Measurements from ENCODE around the gene ZNF716.
"Not testable (repeated sequence)": the region's sequence is repeated elsewhere in the genome, so short reads cannot be mapped to it uniquely, and the experiment has no call there.

Gene ZNF716

DNA sequence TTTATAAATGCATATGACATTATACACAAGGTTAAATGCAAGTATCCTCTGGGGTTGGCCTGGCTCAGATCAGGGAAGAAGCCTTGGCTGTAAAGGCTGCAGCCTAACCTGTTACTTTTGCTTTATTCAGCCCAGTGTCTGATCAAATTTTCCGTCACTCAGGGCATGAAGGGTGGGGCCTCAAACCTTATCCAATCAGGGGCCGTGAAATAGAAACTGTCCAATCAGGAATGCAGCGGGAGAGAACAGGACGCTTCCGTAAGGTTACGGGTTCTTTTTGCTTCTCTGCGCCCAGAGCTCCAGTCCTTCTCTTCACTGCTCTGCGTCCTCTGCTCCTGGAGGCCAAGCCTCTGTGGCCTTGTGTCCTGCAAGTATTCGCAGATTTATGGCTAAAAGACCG lies at the start of gene ZNF716:
Gene ZNF716 (plus strand): TSS at position 274 of the 400 bp plus-strand sequence. CDS start 112 bp downstream, at position 386.
- no peak for DNase-seq

DNA sequence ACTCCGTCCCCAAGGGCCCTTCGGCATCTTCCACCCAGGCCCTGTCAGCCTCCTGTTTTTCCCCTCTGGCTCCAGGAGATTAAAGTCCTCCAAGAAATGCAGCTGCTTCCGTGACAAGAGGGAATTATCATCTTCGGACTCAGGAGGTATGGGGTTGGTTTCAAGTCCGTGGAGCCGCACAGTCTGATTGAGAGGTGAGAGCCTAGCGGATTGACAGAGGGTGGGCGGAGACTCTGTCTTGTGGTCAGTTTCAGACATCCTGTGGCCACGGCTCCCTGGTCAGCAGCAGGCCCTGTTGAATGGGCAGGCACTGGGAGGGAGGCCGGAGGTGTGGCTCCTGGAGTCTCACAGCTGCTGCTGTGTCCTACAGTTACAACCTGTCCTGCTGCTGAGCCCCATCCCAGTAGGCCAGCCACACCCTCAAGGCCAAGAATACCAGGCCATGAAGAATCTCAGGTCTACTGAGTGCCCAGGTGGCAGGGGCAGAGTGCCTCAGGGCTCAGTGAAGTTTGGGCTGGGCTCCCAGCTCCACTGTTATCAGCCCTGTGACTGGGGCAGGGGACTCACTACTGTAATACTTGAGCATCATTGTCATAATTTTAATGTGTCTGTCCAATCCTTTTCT lies 49.3 kb upstream of the ZNF716 start:
- DNase-seq, result no peak

DNA sequence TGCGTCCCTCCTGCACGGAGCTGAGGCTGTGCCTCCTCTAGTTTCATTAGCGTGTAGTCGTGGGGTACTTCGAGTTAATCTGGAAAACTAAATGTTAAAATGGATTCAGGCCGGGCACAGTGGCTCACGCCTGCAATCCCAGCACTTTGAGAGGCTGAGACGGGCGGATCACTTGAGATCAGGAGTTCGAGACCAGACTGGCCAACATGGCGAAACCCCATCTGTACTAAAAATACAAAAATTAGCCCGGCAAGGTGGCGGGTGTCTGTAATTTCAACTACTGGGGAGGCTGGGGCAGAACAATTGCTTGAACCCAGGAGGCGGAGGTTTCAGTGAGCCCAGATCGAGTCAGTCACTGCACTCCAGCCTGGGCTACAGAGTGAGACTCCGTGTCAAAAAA lies 46.9 kb upstream of the ZNF716 start:
- not testable (repeated sequence) for DNase-seq

DNA sequence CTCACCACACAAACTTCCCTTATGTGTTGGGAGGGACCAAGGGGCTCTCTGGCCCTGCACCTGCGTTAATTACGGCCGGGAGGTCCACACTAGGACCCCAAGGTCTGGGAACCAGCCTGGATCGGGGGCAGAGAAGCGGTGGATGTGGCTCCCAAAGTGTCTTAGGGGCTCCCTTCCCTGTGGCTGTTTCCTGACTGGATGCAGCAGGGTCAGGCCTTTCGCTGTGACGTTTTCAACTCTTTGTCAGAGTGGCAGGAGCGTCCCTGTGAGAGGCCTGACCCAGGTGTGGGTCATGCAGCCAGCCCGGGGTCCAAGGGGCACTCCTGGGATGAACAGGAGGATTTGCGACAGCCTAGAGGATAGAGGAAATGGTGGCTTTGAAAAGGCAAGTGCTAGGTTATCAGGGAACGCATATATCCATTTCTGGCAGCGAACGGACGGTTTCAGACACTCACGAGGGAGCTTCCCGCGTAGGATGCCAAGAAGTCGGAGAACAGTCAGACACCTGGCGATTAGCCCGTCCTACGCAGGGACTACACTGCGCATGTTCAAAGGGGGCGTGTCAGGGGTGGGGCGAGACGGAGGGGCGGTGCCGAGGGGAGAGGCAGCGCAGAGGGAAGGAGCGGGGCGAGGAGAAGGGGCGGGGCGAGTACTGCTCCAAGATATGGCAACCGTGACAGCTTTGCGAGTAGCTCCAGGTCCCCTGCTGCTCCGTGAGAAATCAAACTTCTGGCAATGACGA lies 46.2 kb upstream of the ZNF716 start:
- DNase-seq, result no peak

DNA sequence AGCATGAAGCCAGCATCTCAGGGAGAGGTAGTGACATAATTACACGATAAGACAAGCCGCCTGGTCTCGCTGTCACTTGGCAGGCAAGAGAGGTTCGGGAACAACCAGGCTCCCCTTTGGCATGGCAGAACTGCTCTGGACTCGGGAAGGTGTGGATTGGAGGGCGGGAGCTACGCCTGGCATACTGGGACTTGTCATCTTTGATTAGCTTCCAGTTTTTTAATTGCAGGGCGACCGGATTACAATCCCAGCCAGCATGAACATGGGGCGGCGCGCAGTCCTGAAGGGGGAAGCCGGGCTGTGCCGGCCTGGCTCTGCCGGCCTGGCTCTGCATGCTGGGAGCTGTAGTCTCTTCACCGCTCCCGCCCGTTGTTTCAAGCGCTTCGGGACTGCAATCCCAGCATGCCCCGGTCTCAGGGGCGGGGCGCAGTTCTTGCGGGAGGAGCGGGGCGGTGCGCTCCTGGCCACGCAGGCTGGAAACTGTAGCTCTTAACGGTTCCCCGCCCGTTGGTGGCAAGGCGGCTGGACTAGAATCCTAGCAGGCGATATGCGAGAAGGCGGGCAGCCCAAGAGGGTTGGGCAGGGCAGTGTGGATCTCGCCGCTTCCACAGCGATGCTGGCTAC lies 45.5 kb upstream of the ZNF716 start:
- DNase-seq, result no peak

DNA sequence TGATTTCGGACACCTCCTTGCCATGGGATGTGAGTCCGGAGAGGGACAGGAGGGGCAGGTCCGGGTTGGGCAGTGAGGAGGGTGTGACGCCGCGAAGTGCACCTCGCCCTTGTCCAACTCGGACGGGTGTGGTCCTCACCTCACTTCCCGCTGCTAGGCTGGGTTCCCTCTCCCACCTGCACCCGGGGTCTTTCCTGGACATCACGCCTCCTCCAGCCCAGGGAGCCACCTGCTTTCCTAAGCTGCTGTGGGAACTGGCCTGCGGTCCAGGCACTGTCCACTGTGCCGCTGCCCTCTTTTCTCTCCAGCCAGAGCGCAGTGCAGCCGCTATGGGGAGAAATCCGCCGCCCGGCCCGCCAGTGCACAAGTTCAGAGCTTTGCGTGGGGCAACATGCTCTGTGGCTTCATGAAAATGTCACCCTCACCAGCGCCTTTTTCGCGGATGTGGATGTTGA lies 45.0 kb upstream of the ZNF716 start:
- DNase-seq, result no peak

DNA sequence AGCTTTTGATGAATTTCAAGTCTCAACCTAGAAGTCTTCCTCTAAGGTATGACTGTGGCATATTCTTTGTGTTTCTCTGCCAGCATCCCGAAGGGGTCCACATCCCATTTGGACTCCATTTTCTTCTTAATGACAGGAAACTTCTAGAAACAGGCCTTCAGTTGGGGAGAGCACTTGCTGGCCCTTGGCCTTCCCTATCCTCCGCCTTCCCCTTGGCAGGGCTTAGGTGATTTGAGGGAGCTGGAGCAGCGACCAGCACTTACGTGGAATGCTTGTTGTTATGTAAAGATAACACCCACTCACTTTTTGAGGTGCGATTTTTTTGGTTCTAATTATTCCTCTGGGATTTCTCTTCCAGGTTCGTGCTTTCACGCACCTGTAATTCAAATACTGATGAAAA lies 42.9 kb upstream of the ZNF716 start:
- no peak for DNase-seq

DNA sequence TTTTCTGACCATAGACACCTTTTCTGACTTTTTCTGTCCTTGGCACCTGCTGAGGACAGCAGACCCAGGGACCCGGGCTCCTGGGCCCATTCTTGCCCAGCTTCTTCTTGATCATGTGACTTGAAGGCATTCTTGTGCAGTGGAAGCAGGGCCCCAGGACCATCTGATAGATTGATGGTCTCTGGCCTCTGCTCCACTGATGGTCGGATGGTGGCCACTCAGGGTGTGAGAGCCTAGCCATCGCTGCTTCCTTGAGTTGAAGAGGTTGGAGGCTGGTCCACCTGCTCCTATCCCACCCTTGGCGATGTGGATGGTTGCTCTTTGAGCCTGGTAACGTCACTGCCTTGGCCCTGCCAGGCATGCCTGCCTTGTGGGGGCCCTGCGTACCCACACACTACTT lies 37.8 kb upstream of the ZNF716 start:
- no peak for DNase-seq

DNA sequence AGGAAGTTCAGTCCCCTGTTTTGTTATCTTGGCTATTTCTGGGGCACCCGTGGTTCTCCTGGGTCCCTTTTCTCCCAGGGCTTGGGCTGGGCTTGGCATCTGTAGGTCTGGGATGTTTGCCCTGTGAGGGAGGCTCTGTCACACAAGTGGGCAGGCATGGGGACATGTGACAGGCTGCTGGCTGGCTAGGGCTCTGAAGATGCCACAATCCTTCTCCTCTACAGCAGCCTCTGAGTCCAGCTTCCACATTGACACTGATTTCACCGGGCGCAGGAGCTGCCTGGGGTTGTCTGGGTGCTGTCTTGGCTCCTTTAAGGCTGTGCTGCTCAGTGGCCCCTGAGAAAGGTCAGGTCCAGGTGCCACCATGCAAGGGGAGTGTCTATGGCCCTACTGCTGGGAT lies 37.4 kb upstream of the ZNF716 start:
- no peak for DNase-seq

DNA sequence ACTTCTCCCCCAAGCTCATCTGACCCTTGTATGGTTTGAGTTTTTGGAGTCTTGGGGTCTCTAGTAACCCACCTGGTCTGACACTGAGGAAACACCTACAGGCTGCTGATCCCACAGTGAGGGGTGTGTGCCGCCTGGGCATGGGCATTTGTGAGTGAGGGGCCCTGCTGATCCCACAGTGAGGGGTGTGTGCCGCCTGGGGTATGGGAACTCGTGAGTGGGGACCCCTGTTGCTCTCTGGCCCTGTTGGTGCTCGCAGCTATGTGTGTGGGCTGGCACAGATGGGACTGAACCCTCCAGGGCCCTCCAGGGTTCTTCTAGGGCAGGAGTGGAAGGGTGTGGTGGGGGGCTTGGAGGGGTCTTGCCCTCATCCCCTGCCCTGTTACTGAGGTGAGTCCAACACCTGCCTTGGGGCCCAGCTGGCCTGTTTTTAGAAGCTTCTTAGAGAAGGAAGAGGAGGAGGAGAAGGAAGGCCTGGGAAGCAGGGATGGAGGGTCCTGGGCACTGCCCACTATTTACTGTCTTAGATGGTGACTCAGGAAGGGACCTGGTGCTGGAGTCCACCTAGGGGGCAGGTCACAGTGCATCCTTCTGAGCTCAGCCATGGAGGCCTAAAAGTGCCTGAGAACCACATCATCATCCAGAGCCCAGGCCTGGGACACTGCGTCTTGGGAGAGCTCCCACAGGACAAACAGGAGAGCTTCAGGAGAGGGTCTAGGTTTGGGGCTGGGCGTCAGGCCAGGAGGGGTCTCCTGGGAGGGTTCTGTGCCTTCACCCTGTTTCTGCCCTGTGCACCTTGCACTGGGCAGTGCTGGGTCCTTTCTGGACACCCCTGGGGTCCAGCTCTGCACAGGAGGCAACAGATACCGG lies 36.2 kb upstream of the ZNF716 start:
- no peak for DNase-seq

DNA sequence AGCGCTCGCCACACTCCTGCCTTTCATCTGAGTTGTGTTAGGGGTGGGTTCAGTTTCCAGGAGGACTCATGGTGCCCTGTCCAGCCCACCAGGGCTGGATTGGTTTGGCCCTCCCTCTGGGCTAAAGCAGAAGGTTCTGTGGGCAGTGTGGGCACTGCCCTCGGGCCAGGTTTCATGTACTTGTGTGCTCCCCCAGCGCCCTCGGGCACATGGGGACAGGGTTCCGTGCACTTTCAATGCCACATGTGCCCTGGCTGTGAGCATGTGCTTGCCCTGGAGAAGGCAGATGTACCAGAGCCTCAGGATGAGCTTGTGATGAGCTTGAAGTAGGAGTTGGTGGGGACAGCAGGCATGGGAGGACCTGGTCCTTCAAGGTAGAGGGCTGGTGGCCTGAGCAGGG lies 35.6 kb upstream of the ZNF716 start:
- no peak for DNase-seq

DNA sequence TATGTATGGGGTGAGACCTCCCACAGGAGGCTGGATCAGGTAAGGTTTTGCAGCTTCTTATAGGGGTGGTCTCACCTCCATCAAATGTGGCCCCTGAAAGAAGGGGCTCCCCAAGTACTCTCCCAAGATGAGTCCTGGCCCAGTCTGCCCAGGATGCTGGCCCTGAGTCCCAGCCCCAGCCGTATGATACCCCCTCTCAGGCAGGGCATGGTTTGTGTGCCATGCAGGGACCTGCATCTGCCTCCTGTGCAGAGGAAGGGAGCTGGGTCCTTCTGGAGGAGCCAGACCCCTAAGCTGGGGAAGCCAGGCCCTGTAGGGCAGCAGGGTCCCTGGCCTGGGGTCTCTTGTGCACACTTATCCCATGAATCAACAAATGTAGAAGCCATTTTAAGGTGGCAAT lies 35.1 kb upstream of the ZNF716 start:
- no peak for DNase-seq

DNA sequence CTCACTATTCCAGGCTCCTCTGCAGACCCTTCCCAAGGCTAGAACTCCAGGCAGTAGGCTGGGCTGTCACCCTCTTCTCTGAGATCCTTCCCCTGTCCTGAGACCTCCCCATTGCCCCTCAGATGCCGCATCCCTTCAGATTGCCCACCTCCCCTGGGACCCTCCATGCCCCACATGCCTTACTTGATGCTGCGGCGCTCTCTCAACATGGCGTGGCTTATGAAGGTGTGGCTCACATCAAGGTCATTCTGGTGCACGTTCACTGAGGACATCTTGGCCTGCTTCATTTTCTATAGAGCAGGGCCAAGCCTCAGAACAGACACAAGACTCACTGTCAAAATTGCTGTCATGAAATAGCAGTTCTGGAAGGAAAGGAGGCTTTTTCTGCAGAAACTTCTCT lies 34.7 kb upstream of the ZNF716 start:
- DNase-seq, result no peak

DNA sequence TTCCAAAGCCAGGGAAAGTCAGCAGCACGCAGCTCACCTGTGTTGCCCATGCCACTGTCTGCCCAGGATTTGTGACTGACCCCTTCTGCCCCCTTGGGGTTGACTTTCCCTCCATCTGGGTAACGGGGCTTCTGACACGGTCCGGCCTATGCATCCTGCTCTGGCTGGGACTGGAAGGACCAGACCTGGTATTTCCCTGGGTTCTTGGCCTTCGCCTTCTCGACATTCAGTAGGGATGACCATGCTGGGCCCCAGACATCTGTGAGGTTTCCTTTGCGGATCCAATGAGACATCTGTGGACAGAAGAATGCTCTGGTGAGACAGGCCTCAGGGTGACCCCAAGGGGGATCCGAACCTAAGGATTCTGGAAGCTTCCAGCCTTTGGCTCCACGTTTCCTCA lies 34.2 kb upstream of the ZNF716 start:
- no peak for DNase-seq

DNA sequence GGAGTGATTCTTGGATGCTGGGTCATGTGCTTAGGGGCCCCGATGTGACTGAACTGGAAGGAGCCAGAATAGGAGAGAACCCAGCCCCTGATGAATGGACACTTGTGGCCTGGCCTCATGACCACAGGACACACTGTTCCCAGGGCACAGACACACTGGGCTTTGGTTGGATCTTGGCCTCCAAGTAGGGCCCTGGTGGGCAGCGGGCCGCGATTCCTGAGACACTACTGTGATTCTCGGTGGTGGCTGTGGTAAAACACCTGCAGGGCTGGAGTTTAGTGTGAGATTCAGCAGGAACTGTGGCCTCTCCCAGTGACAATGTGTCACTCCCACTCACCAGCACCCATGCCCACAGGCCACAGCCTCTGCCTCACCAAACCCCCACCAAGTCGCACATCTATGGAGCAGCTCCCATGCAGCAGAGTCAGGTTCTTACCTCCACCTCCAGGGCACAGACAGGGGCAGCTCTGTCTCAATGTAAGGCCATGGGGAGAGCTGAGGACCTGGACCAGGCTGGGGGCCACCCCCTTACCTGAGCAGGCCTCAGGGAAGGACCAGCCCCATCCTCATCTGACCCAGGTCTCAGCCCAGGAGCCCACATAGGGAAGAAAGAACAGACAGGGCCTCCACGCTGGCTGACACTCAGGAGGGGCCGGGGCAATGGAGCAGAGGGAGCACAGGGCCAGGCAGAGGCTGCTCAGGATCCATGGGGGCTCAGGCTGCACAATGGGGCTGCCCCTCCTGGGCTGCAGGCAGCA lies 33.2 kb upstream of the ZNF716 start:
- no peak for DNase-seq

DNA sequence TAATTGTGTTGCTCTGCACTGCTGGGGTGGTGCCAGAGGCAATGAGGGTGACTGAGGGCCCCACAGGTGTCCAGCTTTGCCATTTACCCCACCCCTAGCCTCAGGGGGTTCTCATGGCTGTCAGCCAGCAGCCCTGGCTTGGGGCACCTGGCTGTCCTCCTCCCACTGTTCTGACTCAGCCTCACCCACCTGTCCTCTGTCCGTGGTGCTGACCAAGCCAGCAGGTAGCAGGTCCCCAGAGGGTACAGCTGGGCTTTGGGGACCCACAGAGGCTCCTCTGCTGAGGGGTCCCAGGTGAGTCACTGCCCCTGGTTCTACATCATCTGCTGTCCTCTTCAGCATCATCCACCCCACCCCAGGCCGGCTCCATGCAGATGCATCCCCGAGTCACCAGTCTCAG lies 32.2 kb upstream of the ZNF716 start:
- DNase-seq, result no peak

DNA sequence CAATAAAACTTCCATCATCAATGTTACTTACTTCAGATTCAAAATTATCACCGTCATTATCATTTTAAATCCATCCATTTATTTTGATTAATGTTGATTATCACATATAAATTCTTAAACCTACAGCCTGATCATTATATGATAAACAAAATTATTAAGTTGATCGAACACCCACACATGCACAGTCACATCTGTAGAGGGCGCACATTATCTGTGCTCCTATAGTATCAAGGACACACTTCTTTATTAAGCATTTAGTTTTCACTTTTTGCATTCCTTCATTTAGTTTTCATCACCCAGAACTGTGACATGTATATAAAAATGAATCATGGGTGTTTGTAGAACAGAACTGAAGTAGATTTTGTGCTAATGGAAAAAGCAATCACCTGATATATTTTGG lies 26.2 kb upstream of the ZNF716 start:
- no peak for DNase-seq

DNA sequence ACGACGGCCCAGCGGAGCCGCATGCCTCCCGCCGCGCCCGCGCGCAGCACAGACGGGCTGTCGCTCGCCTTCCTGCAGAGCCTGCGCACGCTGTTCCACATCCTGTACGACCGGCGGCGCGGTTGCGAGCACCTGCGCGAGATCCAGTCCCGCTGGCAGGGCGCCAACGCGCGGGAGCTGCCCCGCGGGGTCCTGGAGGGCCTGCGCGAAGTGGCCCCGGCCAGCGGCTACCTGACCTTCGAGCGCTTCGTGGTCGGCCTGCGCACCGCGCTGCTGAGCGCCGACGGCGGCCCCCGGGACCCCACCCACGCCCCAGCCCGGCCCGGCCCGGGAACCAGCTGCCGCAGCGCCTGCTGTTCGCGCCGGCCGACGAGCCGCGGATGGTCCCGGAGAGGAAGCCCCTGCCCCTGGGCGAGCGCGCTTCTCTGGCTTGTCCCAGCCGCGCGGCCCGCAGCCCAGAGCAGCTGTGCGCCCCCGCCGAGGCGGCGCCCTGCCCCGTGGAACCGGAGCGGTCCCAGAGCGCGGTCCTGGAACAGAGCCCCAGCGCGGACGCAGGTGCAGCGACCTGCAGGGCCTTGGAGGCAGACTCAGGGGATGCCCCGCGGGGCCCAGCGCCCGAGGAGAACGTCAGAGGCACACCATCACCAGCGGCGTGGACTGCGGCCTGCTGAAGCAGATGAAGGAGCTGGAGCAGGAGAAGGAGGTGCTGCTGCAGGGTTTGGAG lies 25.3 kb upstream of the ZNF716 start:
- DNase-seq, result no peak

DNA sequence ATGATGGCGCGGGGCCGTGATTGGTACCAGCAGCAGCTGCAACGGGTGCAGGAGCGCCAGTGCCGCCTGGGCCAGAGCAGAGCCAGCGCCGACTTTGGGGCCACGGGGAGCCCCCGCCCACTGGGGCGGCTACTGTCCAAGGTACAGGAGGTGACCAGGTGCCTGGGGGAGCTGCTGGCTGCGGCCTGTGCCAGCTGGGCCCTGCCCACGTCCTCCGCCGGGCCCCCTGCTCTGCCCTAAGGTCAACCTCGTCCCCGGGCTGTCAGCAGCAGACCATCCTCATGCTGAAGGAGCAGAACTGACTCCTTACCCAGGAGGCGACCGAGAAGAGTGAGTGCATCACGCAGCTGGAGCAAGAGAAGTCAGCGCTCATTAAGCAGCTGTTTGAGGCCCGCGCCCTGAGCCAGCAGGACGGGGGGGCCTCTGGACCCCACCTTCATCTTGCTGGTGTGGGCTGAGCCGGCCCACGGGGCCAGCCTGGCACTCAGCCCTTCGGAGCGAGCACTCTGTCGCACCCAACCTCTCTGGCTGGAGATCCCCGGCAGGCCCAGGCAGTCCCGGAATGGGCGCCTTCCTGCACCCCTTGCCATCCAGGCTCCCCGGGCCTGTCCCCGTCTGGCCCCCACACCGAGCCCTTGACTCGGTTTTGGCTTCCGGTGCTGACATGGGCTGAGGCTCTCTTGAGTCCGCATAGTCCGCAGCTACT lies 24.6 kb upstream of the ZNF716 start:
- no peak for DNase-seq

DNA sequence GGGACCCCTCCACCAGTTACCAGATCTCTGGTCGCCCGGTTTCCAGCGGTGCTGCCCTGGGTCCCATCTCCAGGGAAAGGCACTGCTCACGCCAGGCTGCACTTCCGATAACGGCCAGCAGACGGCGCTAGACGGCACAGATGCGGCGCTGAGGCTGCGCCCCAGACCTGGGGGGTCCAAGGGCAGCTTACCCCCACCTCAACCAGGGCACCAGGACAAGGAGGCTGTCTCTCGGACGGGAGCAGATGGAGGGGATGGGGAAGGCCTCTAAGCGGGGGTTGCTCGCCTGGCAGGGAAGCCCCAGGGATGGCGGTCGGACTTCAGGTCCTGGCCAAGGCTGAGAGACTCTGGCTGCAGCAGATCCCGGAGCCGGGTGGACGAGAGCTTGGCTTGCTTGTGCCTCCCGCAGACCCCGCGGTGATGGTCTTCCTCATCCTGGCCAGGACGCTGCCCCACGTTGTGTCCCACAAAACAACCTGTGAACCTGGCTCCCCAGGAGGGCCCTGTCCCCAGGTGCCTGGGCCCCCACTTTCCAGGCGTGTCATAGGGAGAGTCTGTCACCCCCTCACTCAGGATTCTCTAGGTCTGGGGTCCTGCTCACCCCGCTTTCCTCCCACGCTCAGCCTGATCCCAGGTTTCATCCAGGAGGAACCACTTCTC lies 23.9 kb upstream of the ZNF716 start:
- DNase-seq, result no peak

DNA sequence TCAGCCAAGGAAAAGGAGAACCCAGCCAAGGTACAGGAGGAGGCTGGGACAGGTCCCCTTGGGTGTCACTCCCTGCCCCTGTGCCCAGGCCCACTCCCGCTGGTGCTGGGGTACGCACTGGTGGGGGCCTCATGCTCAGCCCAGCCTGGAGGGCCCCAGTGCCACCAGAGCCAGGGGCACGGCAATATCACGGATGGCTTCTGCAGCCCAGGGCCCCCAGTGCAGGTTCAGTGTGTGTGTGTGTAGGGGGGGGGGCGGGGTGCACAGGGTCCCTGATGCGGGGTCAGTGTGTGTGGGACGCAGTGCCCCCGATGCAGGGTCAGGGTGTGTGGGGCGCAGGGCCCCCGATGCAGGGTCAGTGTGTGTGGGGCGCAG lies 23.4 kb upstream of the ZNF716 start:
- DNase-seq, result no peak
